HG02885 (cell line): ENCODE data around the gene RGS19.
"Not testable (repeated sequence)": the region's sequence is repeated elsewhere in the genome, so short reads cannot be mapped to it uniquely, and the experiment has no call there.

Experiments
- ATAC-seq: cut with Tn5 transposase; IDR thresholded peaks from one replicate; pipeline ENCODE4 v1.9.1; 2021; ENCODE audit warnings: mild to moderate bottlenecking; ENCODE audit not compliant: unreplicated experiment, poor library complexity

Gene RGS19, protein sequence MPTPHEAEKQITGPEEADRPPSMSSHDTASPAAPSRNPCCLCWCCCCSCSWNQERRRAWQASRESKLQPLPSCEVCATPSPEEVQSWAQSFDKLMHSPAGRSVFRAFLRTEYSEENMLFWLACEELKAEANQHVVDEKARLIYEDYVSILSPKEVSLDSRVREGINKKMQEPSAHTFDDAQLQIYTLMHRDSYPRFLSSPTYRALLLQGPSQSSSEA

DNA sequence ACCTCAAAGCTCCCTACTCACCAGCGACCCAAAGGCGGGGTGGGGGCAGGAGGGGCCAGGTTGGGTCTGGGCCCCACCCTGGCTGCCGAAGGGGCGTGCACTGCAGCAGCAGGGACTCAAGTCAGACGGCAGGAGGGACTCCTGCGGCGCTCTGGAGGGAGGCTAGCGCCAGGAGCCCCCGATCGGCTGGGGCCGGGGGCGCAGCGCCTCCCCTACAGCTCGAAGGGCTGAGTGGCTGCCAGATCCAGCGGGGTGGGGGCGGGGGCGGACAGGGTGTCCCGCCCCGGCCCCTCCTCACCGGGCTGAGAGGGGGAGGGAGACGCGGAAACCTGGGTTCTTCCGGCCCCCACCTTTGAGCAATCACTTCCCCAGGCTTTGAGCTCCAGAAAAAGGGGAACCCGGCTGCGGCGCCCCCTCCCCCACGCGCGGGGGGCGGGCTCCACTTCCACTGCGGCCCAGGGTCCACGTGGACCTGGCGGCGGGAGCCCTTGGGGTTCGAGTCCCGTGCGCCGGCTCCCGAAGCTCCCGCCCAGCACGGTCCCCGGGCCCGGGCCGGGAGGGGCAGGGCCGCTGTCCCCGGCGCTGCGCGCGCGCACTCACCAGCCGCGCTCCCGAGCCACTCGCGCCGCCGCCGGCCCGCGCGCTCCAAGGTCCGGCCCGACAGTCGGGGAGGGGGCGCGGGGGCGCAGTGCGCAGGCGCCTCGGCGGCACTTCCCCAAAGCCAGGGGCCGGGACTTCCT lies at the start of gene RGS19:
RGS19 (minus strand) TSS at position 246 of the 740 bp plus-strand sequence. CDS start 2,632 bp downstream, outside the sequence.
- ATAC-seq: peak; percentile 55

DNA sequence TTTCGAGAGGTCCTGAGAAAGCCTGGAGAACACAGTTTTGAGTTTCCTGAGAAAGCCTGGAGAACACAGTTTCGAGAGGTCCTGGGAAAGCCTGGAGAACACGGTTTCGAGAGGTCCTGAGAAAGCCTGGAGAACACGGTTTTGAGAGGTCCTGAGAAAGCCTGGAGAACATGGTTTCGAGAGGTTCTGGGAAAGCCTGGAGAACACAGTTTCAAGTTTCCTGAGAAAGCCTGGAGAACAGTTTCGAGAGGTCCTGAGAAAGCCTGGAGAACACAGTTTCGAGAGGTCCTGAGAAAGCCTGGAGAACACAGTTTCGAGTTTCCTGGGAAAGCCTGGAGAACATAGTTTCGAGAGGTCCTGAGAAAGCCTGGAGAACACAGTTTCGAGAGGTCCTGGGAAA lies 44.2 kb upstream of the RGS19 start:
- ATAC-seq: not testable (repeated sequence)

DNA sequence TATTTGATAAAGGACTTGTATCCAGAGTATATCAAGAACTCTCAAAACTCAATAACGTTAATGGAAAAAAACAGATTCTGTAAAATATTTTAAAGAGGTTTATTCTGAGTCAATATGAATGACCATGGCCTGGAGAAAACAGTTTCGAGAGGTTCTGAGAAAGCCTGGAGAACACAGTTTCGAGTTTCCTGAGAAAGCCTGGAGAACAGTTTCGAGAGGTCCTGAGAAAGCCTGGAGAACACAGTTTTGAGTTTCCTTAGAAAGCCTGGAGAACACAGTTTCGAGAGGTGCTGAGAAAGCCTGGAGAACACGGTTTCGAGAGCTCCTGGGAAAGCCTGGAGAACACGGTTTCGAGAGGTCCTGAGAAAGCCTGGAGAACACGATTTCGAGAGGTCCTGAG lies 43.6 kb upstream of the RGS19 start:
- not testable (repeated sequence) for ATAC-seq

DNA sequence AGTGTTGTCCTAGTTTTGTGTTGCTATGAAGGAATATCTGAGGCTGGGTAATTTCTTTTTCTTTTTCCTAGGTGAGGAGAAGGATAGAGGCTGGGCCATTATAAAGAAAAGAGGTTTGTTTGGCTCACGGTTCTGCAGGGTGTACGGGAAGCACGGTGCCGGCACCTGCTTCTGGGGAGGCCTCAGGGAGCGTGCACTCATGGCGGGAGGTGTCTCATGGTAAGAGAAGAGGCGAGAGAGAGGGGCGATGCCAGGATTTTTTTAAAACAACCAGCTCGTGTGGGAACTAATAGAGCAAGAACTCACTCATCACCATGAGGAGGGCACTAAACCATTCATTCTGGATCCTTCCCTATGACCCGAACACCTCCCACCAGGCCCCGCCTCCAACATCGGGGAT lies 42.3 kb upstream of the RGS19 start:
- ATAC-seq: no peak

DNA sequence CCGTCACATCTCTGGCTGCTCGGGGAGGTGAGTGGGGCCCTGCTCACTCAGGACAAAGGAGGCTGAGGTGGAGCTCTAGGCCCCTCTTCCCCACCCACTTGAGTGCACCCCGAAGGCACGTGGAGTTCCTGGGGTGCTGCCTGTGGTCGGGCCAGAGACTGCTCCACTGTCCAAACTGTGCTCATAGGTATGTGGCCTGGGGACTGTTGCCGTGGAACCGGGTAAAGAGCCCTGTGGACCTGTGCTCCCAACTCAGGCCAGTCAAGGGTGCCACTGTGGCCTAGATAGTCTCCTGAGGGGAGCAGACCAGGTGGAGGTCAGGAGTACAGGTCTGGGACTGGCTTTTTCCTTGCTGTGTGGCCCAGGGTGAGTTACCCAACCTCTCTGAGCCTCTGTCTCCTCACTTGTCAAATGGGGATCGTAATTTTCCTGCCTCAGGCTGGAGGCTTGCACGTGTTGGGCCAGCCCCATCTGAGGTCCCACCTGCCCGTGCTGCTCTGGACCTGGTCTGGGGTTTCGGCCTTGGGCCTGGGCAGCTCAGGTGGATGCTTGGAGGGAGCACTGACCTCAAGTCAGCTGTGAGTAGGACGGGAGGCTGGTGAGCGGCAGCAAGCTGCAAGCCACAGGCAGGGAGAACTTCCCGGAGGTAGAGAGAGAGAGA lies 40.5 kb upstream of the RGS19 start:
- ATAC-seq: no peak

DNA sequence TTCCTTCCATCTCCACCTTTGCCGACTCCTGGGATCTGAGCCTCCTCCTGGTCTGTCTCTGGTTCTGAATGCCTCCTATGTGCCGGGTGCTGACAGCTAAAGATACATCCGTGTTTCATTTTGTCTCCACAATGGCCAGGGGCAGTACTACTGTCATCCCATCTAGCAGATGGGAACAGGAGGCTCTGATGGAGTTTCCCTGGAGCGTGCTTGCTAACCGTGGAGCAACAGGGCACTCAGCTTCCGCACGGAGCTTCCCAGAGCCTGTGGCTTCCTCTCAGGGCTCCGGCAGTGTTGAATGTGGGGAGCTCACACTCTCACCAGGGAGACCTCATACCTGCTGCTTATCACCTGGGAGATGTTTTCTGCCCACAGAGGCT lies 40.0 kb upstream of the RGS19 start:
- no peak for ATAC-seq

DNA sequence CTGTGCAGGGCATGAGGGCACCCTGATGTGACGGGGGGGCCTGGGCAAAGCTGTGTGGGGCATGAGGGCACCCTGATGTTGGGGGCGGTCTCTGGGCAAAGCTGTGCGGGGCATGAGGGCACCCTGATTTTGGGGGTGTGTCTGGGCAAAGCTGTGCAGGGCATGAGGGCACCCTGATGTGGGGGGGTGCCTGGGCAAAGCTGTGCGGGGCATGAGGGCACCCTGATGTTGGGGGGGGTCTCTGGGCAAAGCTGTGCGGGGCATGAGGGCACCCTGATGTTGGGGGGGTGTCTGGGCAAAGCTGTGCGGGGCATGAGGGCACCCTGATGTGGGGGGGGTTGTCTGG lies 38.1 kb upstream of the RGS19 start:
- ATAC-seq: not testable (repeated sequence)

DNA sequence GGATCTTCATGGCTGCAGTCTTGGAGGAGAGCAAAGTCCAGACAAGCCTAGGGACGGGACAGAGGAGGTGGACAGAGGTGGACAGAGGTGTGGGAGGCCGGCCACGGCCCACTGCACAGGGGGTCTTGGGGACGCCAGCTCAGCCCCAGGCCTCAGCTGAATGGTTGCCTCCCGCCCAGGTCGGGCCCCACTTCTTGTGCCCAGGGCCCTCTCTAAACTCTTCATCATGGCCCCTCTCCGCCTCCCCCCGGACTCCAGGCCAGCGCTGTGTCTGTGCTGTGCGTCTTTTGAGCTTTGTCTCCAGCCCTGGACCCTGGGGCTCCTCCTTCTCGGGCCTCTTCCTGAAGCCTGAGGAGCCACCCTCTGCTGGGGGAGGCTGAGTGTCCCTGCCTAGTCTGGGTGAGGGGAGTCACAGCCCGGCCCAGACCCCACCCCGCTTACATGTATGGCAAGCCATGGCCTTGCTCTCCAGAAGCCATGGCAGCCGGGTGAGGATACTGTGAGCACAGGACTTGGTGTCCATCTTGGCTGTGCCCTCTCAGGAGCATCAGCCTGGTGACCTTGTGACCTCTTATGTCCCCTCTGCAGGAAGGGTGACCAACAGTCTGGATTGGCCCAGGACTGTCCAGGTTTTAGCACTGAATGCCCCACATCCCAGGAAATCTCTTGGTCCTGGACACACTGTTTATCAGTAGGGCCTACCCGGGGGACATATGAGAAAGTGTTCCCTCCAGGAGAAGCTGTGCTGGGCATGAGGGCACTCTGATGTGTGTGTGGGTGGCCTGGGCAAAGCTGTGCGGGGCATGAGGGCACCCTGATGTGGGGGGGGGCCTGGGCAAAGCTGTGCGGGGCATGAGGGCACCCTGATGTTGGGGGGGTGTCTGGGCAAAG lies 37.5 kb upstream of the RGS19 start:
- no peak for ATAC-seq

DNA sequence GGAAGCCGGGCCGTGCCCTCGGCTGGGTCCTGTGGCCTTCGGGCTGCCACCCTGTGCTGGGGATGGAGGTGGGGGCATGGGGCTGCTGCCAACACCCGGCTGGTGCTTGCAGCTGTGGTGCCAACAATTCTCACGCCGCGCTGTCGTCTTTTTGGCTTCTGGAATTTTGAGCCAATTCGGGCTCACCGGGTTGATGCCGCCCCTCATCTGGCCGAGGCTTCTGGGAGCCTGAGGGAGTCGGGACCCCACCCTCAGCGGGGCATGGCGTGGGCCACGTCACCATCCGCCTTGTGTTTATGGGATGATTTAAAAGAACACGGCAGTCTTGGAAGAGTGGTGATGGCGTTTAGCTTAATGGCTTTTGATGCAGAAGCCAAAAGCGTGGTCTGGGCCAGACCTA lies 36.7 kb upstream of the RGS19 start:
- no peak for ATAC-seq

DNA sequence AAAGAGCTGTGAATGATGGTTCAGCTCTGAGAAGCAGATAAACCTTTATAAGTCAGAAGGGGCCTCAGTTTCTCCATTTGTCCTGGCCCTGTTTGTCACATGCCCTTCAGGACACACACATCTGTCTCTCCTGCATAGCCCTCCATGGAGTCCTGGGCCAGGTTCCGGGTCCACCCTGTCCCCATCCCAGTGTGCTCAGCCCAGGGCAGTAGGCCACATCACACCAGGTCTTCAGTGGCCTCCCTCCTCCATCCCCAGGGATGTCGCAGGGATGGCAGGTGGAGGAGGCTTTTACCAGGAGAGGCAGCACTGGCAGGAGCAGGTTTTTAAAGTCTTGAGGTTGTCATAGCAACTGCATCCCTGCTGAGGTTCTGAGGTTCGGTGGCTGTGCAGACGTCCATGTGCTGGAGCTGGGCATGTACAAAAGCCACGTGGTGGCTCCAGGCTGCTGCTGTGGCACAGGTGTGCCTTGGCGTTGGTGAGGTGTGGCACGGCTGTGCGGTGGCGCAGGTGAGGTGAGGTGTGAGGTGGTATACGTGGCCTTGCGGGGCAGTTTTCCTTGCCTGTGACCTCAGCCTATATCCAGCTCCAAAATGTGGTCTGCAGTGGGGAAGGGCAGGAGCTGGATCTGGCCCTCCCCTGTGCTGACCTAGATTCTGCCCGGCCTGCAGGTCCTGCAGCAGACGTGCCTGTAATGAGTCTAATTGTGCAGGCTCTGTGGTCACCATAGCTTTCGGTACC lies 36.0 kb upstream of the RGS19 start:
- no peak for ATAC-seq

DNA sequence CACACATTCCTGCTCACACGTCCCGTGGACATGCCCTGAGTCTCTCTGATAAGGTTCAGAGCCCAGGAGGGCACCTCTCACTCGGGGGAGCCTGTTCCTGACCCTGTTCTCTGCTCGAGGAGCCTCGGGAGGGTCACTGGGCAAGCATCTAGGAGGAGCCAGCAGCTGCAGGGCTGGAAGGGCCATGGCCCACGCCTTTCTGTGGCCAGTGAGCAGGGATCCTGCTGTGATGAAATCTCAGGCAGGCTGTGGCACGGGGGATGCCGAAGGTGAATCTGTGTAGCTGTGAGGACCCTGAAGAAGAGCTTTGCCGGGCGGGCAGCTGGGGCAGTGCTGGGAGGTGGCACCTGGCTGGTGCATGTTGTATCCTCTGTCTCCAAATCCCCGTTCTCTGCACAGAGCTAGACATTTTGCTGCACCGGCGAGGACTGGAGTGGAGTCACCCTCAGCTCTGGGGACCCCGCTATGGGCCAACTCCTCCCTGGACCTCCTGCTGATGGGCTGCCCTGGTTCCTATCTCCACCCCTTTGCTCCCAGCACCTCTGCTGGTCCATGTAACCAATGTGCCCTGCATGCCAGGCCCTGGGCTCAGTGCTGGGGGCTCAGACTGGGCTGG lies 35.1 kb upstream of the RGS19 start:
- no peak for ATAC-seq

DNA sequence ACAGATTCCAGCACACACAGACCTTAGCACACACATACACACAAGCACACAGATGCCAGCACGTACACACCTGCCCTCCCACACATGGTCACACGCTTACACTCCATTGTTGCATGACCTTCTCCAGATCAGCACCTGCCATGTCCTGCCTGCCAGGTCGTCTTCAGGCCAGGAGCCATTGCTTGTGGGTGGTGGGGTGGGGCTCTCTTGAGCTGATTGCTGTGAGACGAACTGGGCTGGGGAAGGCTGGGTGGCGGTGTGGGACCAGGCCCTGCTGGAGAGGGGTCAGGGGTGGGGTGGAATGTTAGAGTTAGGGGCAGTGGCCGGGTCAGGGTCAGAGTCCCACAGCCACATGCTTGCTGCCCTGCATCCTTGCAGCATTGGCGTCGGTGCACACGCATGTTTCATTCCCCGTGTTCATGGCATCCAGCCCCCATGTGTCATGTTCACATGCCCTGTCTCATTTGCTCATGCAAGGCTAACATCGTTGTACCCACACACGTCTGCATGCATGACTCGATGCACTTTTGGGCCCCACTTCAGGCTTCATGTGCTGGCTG lies 34.6 kb upstream of the RGS19 start:
- no peak for ATAC-seq

DNA sequence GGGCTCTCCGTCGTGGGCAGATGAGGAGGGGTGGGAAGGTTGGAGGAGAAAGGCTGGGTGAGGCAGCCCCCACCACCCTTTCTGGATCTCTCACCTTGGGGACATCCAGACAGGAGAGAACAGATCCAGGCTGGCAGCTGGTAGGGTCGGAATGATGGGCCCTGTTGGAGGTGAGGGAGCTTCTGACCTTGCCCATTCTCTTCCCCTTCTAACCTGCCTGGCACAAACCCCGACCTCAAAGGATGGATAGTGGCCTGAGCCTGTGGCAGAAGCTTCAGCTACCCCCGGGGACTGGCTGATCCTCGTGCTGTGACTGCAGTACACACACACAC lies 34.1 kb upstream of the RGS19 start:
- no peak for ATAC-seq

DNA sequence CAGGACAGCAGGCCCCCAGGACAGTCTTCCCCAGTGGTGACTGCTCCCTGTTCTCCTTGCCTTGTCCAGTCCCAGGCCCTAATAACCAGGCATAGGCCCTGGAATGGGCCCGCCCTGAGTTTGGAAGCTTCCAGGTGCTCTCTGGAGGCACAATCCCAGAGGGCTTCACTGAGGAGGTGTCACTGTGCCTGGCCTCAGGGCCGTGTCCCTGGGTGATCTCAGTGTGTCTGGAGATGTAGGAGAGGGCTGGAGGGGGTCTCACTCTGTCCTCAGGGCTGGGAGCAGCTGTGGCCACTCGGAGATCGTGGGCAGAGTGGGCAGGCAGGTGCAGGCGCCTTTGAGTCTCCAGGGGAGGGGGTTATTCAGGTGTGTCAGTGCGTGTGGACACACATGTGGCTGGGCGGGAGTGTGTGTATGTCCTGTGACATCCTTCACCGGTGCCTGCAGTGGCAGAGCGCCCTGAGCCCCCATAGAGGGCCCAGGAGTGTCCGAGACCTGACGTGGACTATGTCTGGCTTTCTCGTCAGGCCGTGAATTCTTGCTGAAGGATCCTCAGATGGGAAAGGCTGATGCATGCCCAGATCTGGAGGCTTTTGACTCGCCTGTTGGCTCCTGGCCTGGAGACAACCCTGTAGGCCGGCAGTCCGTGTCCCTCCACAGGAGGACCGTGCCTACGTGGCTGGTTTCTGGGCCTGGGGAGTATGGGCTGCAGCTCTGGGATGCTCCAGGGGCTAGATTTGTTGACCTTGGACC lies 33.5 kb upstream of the RGS19 start:
- no peak for ATAC-seq

DNA sequence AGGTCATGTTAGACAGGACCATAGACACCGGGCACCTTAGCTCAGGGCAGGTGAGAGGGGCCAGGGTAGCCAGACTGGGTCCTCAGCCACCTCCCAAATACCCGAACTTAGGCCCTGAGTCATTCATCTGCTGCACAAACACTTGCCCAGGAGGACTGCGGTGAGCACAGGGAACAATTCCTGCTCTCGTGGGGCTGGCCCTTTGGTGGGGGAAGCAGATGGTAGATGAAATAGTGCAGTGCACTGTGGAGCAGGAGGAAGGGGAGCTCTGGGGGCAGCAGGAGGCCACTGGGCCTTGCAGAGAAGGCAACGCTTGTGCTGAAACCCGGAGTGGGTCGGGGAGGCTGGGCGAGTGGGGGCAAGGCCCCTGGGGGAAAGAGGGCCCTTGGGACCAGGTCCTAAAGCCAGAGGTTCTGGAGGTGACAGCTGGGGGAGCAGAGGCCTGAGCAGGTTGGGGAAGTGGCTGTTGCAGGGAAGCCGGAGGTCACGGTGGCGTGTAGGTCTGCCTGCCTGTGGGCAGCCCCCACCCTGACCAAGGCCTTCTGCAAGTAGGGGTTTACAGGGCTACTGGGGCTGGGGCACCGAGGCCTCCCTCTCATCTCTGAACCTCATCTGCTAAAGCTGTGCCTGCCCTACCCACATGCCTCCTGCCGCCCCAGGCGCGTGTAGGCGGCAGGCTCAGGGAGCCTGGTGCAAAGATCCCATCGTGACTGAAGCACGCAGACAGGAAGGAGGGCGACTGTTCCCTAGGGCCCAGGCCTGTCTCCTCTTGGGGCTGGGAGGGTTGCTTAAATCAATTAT lies 32.7 kb upstream of the RGS19 start:
- ATAC-seq: no peak

DNA sequence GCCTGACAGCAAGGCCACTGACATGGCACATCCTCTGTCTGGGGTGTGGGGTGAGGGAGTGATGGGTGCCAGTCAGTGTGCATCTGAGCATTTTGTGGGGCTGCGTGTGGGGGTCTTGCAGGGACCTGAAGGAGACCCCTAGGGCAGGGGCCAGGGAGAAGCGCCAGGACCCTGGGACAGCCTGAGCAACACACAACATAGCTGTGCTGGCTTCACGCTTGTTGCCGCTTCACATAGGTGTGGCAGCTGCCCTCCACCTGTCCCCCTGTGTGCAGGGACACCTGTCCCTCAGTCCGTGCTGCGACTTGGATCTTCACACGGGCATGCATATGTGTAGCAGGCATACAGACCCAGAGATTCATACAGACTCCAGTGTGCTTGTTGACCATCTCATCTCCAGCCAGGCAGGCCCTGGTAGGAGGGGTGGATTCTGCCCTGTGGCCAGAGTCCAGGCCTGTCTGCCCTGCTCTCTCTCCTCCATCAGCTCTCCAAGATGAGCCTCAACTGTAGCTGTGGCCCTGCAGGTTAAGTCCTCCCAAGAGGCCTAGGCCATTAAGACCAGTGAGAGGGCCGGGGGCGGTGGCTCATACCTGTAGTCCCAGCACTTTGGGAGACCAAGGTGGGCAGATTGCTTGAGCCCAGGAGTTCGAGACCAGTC lies 31.2 kb upstream of the RGS19 start:
- no peak for ATAC-seq

DNA sequence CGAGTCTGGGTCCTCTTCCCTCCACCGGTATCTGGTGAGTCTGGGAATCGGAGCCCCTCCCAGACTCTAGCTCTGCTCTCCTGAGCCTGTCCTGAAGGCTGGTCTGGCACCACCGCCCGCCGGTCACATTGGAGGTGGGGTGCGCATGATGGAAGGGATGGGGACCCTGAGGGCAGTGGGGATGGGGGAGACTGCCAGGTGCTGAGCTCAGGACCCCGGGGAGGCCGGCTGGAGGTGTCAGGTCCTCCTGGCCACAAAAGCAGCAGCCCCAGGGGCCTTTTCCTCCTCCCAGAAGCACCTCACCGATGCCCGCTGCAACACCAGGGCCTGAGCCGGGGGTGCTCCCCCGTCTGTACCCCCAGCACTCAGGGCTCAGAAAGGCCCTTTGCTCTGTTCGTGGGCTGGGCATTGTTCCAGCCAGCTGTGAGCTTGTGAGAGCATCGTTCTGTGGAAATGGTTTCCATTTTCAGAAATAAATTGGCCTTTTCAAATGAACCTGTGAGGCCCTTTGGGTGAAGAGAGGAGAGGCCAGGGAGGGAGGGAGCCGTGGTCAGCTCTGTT lies 30.6 kb upstream of the RGS19 start:
- ATAC-seq: no peak
